Measurements from ENCODE around the gene CPO. TPM values are rescaled to one million over a fixed set of nuclear protein-coding genes. Genes with fewer than 3 reads are reported as not detected.

Gene CPO
- polyA plus RNA-seq, 3 donors from 2014 or later, result not detected

DNA sequence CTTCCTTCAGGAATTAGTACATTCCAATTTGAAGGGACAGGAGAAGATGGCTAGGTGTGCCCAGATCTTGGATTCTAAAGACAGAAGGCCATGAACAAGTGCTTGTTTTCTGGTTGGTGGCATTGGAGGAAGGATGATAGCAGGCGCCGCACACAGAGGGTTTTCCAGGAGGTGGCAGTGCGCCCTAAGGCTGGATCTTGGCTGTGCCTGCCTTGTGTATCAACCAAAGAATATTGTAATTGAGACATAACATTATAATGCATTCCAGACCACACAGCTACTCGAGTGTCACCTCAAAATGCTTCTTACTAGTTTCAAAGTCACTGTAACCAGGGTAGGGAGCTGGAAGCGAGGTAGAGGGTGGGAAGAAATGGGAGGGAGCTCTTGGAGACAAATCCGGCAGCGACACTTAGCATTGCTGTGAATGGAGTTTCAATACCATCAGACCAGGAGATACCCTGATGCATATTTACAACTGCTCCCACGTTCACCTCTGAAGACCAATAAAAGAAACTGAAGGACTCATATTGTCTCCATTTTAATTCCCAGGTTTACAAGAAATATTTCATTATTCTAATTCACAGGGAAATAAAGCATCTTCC lies 42.5 kb downstream of the CPO start:
- DNase-seq, result peak in 2 of 3 donors; percentile 23 to 33
- Mint-ChIP-seq H3K36me3 (peaks cover 0 to 4% (median 0%) of the 10 kb centered on the region in 3 donors), H3K27ac (no peak overlapping the region), H3K4me3 (peak overlapping the region in 1 of 5 donors; percentile 15), H3K4me1 (peaks cover 22 to 30% of the 10 kb centered on the region in 2 donors), H3K9me3 (no peaks in the 10 kb centered on the region), H3K27me3 (ENCODE audit: low read depth in 3 of 3) (peaks cover 1 to 9% (median 5%) of the 10 kb centered on the region in 3 donors)

DNA sequence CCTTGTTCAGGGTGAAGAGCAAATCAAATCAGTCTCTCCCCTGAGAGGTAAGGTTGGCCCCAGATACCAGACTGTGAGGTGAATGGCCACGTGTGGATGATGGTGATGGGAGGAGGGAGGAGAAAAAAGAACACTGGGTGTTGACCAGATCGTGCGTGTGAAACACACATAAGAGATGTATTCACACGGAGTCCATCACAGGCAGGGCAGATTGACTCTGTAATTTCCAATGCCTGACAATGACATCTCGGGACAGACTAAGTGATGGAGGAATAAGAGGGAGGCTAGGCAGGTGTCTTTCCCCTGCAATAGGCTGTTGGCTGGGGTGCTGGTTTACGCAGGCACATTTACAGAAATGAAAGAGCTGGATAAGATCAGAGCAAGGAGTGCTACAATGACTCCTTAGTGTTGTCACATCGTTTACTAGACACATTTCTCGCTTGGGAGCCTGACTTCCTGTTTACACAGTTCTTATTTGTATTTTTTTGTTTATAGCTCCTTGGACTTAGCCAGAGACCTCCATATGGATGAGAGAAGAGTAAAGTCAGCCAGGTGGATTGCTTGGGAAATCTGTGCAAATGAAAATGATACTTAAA lies 43.1 kb downstream of the CPO start:
- Mint-ChIP-seq H3K9me3 (no peaks in the 10 kb centered on the region), H3K4me1 (peaks cover 22 to 30% of the 10 kb centered on the region in 2 donors), H3K4me3 (peak overlapping the region in 1 of 5 donors; percentile 15), H3K36me3 (peaks cover 0 to 4% (median 0%) of the 10 kb centered on the region in 3 donors), H3K27ac (peak overlapping the region in 2 of 6 donors; percentile 43 to 47), H3K27me3 (ENCODE audit: low read depth in 3 of 3) (peaks cover 1 to 9% (median 5%) of the 10 kb centered on the region in 3 donors)
- DNase-seq, result no peak

DNA sequence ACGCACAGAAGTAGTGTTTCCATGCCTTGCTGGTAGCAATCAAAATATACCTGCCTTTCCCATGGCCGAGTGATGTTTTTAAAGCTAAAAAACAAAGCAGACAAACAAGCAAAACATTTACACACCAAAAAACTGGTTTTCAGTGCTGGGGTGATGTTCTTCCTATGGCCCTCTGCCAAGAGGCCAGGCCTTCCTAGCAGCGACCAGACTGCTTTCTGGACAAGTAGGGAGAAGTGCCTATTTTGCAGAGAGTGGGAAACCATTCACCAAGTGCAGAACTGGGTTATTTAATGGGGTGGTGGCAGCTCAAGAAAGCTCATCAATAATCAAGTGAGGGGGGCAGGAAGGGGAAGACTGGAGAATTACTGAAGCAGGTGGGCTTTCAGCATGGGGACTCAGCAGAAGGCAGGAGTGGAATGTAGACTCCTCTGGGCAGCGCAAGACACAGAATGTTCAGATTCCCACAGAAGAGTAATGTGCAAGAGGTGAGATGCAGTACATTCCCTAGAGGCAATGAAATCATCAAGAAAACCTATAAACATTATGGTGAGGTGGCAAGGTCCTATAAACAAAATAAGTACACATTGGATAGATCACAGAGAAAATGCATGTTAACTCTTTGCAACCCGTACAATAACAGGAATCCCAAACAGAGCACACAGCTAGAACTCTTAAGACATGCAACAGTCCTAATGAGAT lies 44.0 kb downstream of the CPO start:
- Mint-ChIP-seq H3K27ac (peak overlapping the region in 1 of 6 donors; percentile 15), H3K4me1 (peaks cover 22 to 30% of the 10 kb centered on the region in 2 donors), H3K4me3 (peak overlapping the region in 2 of 5 donors; percentile 8 to 9), H3K9me3 (no peaks in the 10 kb centered on the region), H3K27me3 (ENCODE audit: low read depth in 3 of 3) (peaks cover 1 to 4% (median 3%) of the 10 kb centered on the region in 3 donors), H3K36me3 (peaks cover 0 to 4% (median 0%) of the 10 kb centered on the region in 3 donors)
- no peak for DNase-seq

DNA sequence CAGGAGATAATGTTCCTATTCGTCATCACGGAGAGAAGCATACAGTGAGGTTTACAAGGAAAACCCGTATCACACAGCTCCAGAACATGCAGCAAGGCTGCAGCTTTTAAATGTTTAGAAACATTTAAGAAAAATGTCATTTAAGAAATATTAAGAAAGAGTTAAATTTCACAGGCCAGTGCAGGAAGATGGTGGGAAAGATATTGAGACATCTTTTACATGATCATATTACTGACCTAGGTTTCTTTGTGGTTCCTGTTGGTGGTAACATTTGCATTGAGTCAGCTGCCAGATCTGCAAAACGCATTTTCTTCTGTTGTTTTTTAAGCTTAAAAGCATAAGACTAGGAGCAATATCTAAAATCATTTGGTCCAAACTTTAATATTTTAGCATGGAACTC lies 44.9 kb downstream of the CPO start:
- peaks cover 2 to 4% (median 3%) of the 10 kb centered on the region in 3 donors for H3K27me3 Mint-ChIP-seq (ENCODE audit: low read depth in 3 of 3)
- H3K9me3 Mint-ChIP-seq, result no peaks in the 10 kb centered on the region
- H3K4me3 Mint-ChIP-seq, result peak overlapping the region in 1 of 5 donors; percentile 67
- H3K4me1 Mint-ChIP-seq, result peaks cover 24 to 34% of the 10 kb centered on the region in 2 donors
- no peak overlapping the region for H3K27ac Mint-ChIP-seq
- H3K36me3 Mint-ChIP-seq, result peaks cover 0 to 7% (median 0%) of the 10 kb centered on the region in 3 donors
- no peak for DNase-seq

DNA sequence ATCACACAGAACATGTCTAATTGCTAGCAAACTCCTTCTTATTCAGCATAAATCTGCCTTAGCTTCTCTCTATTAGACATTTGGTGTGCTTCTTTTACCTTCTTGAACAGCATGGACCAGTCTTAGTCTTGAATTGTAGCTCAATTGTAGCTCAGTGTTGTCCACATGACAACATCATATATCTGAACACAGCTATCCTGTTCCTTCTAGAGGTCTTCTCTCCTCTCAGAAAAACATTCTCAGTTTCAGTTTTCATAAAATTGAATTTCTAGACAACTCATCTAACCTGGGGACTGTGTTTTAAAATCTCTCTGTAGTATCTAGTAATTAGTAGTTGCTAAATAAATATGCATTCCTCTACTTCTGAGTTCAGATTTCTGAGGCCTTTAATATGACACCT lies 47.6 kb downstream of the CPO start:
- DNase-seq, result no peak
- Mint-ChIP-seq H3K36me3 (peaks cover 0 to 8% (median 0%) of the 10 kb centered on the region in 3 donors), H3K9me3 (no peaks in the 10 kb centered on the region), H3K27me3 (ENCODE audit: low read depth in 3 of 3) (peaks cover 2 to 4% (median 3%) of the 10 kb centered on the region in 3 donors), H3K4me3 (no peak overlapping the region), H3K27ac (no peak overlapping the region), H3K4me1 (peaks cover 26 to 43% of the 10 kb centered on the region in 2 donors)

DNA sequence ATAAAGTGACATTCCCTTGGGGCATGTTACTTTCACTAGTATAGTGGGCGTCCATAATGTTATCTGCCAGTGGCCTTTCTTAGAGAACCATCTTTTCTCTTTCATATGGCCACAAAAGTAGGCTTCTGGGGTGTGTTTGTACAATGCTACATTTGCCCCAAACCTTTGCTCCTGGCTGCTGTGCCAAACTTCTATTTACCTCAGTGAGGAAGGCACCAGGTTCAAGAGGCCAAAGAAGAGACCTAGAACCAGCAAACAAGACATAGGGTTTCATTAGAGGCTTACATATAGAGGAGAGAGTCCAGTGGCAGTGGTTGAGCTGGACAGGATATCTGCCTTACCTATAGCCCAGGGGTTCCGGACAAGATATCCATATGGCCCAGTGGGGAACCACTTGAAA lies 48.5 kb downstream of the CPO start:
- Mint-ChIP-seq H3K27me3 (ENCODE audit: low read depth in 3 of 3) (peaks cover 2 to 4% (median 2%) of the 10 kb centered on the region in 3 donors), H3K27ac (no peak overlapping the region), H3K36me3 (peaks cover 0 to 8% (median 0%) of the 10 kb centered on the region in 3 donors), H3K4me3 (no peak overlapping the region), H3K4me1 (peaks cover 19 to 34% of the 10 kb centered on the region in 2 donors), H3K9me3 (no peaks in the 10 kb centered on the region)
- no peak for DNase-seq

DNA sequence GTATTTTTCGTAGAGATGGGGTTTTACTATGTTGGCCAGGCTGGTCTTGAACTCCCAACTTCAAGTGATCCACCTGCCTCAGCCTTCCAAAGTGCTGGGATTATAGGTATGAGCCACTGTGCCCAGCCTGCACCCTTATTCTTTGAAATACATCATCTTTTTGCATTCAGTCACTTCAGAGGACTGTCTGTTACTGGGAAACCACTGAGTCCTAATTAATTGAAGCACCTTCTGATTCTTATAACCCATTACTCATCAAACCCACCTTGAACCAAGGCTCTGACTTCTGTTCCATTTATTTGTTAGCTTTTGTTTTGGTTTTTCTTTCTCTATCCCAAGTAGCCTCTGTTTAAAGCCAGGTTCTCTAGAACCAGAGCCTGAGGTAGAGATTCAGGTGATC lies 49.6 kb downstream of the CPO start:
- peak overlapping the region in 1 of 5 donors; percentile 39 for H3K4me3 Mint-ChIP-seq
- peak overlapping the region in 1 of 6 donors; percentile 21 for H3K27ac Mint-ChIP-seq
- peaks cover 2 to 4% (median 2%) of the 10 kb centered on the region in 3 donors for H3K27me3 Mint-ChIP-seq (ENCODE audit: low read depth in 3 of 3)
- no peaks in the 10 kb centered on the region for H3K9me3 Mint-ChIP-seq
- peaks cover 0 to 8% (median 0%) of the 10 kb centered on the region in 3 donors for H3K36me3 Mint-ChIP-seq
- DNase-seq, result no peak
- H3K4me1 Mint-ChIP-seq, result peaks cover 22 to 32% of the 10 kb centered on the region in 2 donors

DNA sequence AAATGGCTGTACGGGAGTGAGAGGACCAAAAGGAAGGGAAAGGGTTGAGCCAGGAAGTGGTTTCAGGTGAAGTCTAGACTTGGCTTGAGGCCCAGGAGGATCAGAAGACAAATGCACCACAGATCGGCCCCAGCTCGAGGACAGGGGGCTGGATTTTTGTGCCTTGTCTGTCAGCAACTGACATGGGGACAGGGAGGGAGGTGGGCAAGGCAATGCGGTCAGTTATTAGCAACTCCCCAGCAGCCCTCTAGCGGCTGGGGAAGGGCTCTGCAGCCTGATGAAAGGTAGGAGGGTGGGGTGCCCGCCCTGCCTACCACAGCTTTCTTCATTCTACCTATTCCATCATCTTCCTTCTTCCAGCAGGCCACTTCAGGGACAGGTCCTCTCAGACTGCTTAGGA lies 50.0 kb downstream of the CPO start:
- H3K36me3 Mint-ChIP-seq, result peaks cover 0 to 8% (median 0%) of the 10 kb centered on the region in 3 donors
- peaks cover 0 to 4% (median 2%) of the 10 kb centered on the region in 3 donors for H3K27me3 Mint-ChIP-seq (ENCODE audit: low read depth in 3 of 3)
- peak overlapping the region in 1 of 5 donors; percentile 39 for H3K4me3 Mint-ChIP-seq
- H3K9me3 Mint-ChIP-seq, result no peaks in the 10 kb centered on the region
- peak overlapping the region in 1 of 6 donors; percentile 21 for H3K27ac Mint-ChIP-seq
- DNase-seq, result no peak
- peaks cover 22 to 32% of the 10 kb centered on the region in 2 donors for H3K4me1 Mint-ChIP-seq

DNA sequence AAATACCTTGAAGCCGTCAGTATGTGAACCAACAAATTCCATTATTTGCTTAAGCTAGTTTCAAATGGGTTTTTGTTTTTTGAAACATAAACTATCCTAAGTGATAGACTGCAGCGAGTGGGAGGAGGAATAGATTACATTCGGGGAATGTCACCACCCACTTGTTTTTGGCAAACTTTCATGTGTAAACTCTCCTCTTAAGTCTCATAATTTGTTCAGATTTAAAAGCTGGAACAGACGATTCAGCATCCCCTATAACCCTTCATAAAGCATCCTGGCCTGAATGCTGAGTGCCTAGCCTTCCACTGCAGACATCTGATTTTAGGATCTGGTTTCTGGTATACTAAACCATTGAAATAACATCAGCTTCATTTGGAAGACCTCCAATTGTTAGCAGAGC lies 51.0 kb downstream of the CPO start:
- Mint-ChIP-seq H3K9me3 (no peaks in the 10 kb centered on the region), H3K27me3 (ENCODE audit: low read depth in 3 of 3) (peaks cover 0 to 4% (median 2%) of the 10 kb centered on the region in 3 donors)

DNA sequence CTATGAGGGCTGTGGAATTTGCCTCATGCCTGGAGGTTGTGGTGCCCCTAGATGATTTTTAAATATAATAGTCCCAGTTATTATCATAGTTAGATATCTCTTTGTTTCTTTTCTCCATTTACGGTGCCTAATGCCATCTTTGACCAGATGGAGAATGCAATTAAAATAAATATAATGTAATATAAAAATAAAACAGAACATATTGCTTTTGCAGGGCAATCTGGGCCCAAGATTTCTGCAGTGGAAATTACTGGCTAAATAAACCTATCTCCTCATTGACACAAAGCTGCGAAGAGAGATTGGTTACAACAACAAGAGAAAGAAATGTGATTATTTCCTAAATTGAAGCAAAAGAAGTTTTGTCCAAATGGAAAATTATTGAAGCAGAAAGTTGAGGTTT lies 51.8 kb downstream of the CPO start:
- no peaks in the 10 kb centered on the region for H3K9me3 Mint-ChIP-seq
- H3K27me3 Mint-ChIP-seq (ENCODE audit: low read depth in 3 of 3), result peaks cover 0 to 4% (median 2%) of the 10 kb centered on the region in 3 donors
- H3K4me3 Mint-ChIP-seq, result no peak overlapping the region
- peaks cover 19 to 27% of the 10 kb centered on the region in 2 donors for H3K4me1 Mint-ChIP-seq
- peaks cover 0 to 8% (median 0%) of the 10 kb centered on the region in 3 donors for H3K36me3 Mint-ChIP-seq
- H3K27ac Mint-ChIP-seq, result no peak overlapping the region
- DNase-seq, result no peak

More for the DNA sequence above, 51.0 kb downstream of the CPO start:
- Mint-ChIP-seq H3K36me3 (peaks cover 0 to 8% (median 0%) of the 10 kb centered on the region in 3 donors), H3K4me3 (no peak overlapping the region), H3K27ac (no peak overlapping the region), H3K4me1 (peaks cover 19 to 27% of the 10 kb centered on the region in 2 donors)
- no peak for DNase-seq

DNA sequence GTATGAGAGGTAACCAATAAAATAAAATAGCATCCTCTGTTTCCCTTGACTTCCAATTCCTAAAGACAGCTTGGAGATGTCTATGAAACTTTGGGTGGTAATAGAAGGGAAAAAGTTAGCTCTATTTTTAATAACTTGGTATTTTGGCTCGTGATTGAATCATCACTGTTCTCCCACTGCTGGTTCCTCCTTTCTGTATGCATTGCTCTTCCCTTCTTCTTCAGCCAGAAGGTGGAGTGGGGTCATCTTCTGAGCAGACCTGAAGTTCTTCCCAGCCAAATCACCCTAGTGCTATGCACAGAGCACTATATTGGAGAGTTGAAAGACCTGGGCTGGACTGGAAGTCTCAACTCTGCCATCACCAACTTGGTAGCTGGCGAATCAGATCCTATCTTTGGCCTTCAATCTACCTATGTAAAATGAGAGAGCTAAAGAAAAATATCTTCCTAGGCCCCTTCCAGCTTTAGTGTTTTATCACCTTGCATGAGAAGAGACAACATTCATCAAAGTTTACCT lies 54.1 kb downstream of the CPO start:
- peak overlapping the region in 5 of 6 donors; percentile 12 to 77 (median 47) for H3K27ac Mint-ChIP-seq
- no peak overlapping the region for H3K4me3 Mint-ChIP-seq
- peaks cover 0 to 2% (median 1%) of the 10 kb centered on the region in 3 donors for H3K27me3 Mint-ChIP-seq (ENCODE audit: low read depth in 3 of 3)
- peaks cover 19 to 27% of the 10 kb centered on the region in 2 donors for H3K4me1 Mint-ChIP-seq
- H3K36me3 Mint-ChIP-seq, result peaks cover 0 to 9% (median 0%) of the 10 kb centered on the region in 3 donors
- no peak for DNase-seq
- H3K9me3 Mint-ChIP-seq, result peaks cover 0 to 8% (median 0%) of the 10 kb centered on the region in 6 donors

DNA sequence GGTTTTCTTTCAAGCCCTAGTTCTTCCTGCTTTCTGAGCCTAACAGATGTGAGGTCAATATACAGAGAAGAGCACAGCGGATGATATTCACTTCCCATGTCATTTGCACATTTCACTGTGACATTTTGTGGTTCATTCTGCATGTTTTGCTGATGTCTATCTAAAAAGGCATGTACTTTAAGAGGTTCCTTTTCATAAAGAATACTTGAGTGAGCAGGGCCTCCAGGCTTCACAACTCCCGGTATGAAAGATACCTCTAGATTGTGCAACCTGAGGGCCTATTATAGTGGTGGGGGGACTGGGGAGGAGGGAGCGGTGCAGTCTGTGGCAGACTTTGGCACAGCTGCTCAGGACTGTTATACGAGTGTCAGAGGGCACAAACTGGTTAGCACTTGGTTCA lies 54.6 kb downstream of the CPO start:
- H3K36me3 Mint-ChIP-seq, result peaks cover 0 to 8% (median 0%) of the 10 kb centered on the region in 3 donors
- H3K27ac Mint-ChIP-seq, result peak overlapping the region in 5 of 6 donors; percentile 12 to 77 (median 47)
- H3K27me3 Mint-ChIP-seq (ENCODE audit: low read depth in 3 of 3), result peaks cover 0 to 2% (median 1%) of the 10 kb centered on the region in 3 donors
- H3K9me3 Mint-ChIP-seq, result peaks cover 0 to 8% (median 0%) of the 10 kb centered on the region in 6 donors
- H3K4me1 Mint-ChIP-seq, result peaks cover 19 to 26% of the 10 kb centered on the region in 2 donors
- H3K4me3 Mint-ChIP-seq, result peak overlapping the region in 1 of 5 donors; percentile 36
- DNase-seq, result no peak

DNA sequence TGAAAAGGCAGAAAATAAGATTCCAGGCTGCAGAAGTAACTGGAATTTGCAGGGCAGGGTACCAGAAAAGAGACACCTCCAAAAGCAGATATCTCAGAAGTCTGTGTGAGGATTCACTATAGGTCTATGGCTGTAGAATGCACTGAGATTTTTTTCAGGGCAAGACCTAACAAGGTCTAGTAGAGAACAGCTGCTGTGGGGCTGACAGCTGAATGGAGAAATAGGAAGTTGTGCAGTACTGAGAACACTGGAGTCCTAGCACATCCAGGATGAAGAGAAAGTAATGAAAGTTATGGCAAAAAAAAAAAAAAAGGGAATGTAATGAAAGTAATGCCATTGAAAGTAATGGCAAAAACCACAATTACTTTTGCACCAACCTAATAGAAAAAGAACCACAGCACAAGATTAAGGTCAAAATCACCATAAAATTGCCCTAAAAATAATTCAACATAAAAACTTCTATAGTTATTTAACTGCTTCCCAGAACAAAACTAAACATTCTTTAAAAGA lies 57.3 kb downstream of the CPO start:
- Mint-ChIP-seq H3K36me3 (peaks cover 0 to 5% (median 0%) of the 10 kb centered on the region in 3 donors), H3K4me3 (no peak overlapping the region), H3K9me3 (peaks cover 0 to 15% (median under 1%) of the 10 kb centered on the region in 6 donors), H3K27ac (no peak overlapping the region), H3K4me1 (peaks cover 14 to 15% of the 10 kb centered on the region in 2 donors), H3K27me3 (ENCODE audit: low read depth in 3 of 3) (peaks cover 0 to 5% (median 1%) of the 10 kb centered on the region in 3 donors)
- DNase-seq, result no peak
